CD4-positive, CD25-positive, alpha-beta regulatory T cell (primary cell): ENCODE measurements around the gene BCR. TPM values are rescaled to one million over a fixed set of nuclear protein-coding genes. Genes with fewer than 3 reads are reported as not detected.
"Not testable (repeated sequence)": the region's sequence is repeated elsewhere in the genome, so short reads cannot be mapped to it uniquely, and the experiment has no call there.

ENCODE experiments used
- ATAC-seq, 2 donors: fragments of 150-1000 bp; cut with Tn5 transposase; one replicate each; pipeline ENCODE4 v1.10.0; 2021; ENCODE audit warnings: low read depth in 2 of 2, moderate number of reproducible peaks in 2 of 2, moderate library complexity in 1 of 2
- DNase-seq, 3 donors: peaks; one replicate each; pipeline versions ENCODE4 v3.0.0 to v3.0.0-alpha.2; 2012 to 2022; ENCODE audit warnings: mixed read lengths in 1 of 3
- H3K27ac ChIP-seq: one replicate; pipeline ENCODE4 v1.7.0; 2013; ENCODE audit warnings: mild to moderate bottlenecking, low read length; ENCODE audit not compliant: insufficient read depth, poor library complexity, severe bottlenecking
- H3K27me3 ChIP-seq: one replicate; pipeline ENCODE4 v1.7.0; 2013; ENCODE audit warnings: low read length; ENCODE audit not compliant: control insufficient read depth, insufficient read depth
- H3K36me3 ChIP-seq: one replicate; pipeline ENCODE4 v1.7.0; 2013; ENCODE audit warnings: mild to moderate bottlenecking, low read length, moderate library complexity; ENCODE audit not compliant: control insufficient read depth, insufficient read depth
- H3K4me1 ChIP-seq: 2 replicates; pipeline ENCODE4 v1.7.0; 2013; ENCODE audit warnings: mild to moderate bottlenecking, low read length; ENCODE audit not compliant: insufficient read depth, control insufficient read depth, poor library complexity, severe bottlenecking
- H3K4me3 ChIP-seq: one replicate; pipeline ENCODE4 v1.7.0; 2013; ENCODE audit warnings: low read depth, mild to moderate bottlenecking, low read length, moderate library complexity
- H3K9me3 ChIP-seq, 2 experiments: 1 replicate in 1 of 2; 2 replicates in 1 of 2; pipeline ENCODE4 v1.7.0; 2013; ENCODE audit warnings: low read length in 2 of 2, mild to moderate bottlenecking in 1 of 2, moderate library complexity in 1 of 2; ENCODE audit not compliant: control insufficient read depth in 2 of 2
- H3K27ac Mint-ChIP-seq, 3 donors: one replicate each; pipeline ENCODE4 v1.8.0; 2020 to 2022; ENCODE audit warnings: mild to moderate bottlenecking in 3 of 3, mixed read lengths in 3 of 3, moderate library complexity in 2 of 3
- H3K27me3 Mint-ChIP-seq: one replicate; pipeline ENCODE4 v1.8.0; 2022; ENCODE audit warnings: mild to moderate bottlenecking, mixed read lengths
- H3K36me3 Mint-ChIP-seq: one replicate; pipeline ENCODE4 v1.8.0; 2020; ENCODE audit warnings: mixed read lengths
- H3K4me1 Mint-ChIP-seq, 4 donors: one replicate each; pipeline ENCODE4 v1.8.0; 2020 to 2022; ENCODE audit warnings: mixed read lengths in 4 of 4, mild to moderate bottlenecking in 1 of 4
- H3K4me3 Mint-ChIP-seq, 4 donors: one replicate each; pipeline ENCODE4 v1.8.0; 2020 to 2022; ENCODE audit warnings: mild to moderate bottlenecking in 4 of 4, mixed read lengths in 4 of 4, moderate library complexity in 3 of 4
- H3K9me3 Mint-ChIP-seq, 7 donors: one replicate each; pipeline ENCODE4 v1.8.0; 2020 to 2022; ENCODE audit warnings: mixed read lengths in 7 of 7, mild to moderate bottlenecking in 3 of 7, moderate library complexity in 2 of 7
- polyA plus RNA-seq, 4 donors: library from polyadenylated mRNA; unstranded; fragments of 300-500 nt; fragmentation: Illumina TruSeq; gene quantifications; one replicate each; pipeline ENCODE4 v1.2.3, GENCODE V29; 2021
- total RNA-seq: library from RNA; stranded (reverse); gene quantifications from one replicate; pipeline ENCODE4 v1.2.3, GENCODE V29; 2022

BCR gene
- total and polyA plus RNA-seq, 5 donors from 2014 or later, result 2.6 to 66.3 (median 2.8) TPM

DNA sequence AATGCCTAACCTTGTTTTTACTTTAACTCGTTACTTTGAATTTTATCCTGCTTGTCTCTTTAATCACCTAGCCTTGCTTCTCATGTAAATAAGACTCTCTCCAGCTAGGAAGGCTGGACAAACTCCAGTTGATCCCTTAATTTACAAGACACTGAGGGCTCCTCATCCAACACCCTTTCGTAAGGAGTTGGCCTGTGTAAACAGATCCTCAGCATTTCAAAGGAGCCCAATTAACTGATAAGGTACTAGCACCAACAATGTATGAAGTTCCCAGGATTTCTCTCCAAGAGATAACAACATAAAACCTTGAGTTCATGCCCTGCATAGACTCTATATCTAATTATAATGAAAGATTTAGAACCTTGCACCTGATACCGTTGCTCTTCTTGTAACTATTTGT, 186.9 kb downstream of the BCR start:
- not testable (repeated sequence) for ATAC-seq, H3K9me3 ChIP-seq, H3K27ac ChIP-seq, H3K27me3 ChIP-seq, H3K36me3 ChIP-seq, H3K4me1 Mint-ChIP-seq, H3K4me3 Mint-ChIP-seq, H3K36me3 Mint-ChIP-seq, H3K4me1 ChIP-seq, DNase-seq, H3K4me3 ChIP-seq, H3K9me3 Mint-ChIP-seq, H3K27ac Mint-ChIP-seq
- H3K27me3 Mint-ChIP-seq, result peaks cover 41% of the 10 kb centered on the region

Other genes starting within 250 kb of the BCR start
- gene GNAZ, start 110.0 kb upstream of the BCR start, total RNA-seq, result 3.6 TPM
- gene GNAZ, start 110.0 kb upstream of the BCR start, polyA plus RNA-seq, result under 1 TPM in 2 of 4 donors, not detected in 2; 0.05 to 0.06 TPM
- gene RSPH14, start 38.5 kb upstream of the BCR start, total RNA-seq, result not detected
- gene RSPH14, start 38.5 kb upstream of the BCR start, polyA plus RNA-seq, result under 1 TPM in 2 of 4 donors, not detected in 2; 0.15 to 0.29 TPM
- gene RAB36, start 35.0 kb upstream of the BCR start, total RNA-seq, result 0.17 TPM
- gene RAB36, start 35.0 kb upstream of the BCR start, polyA plus RNA-seq, result under 1 TPM in 3 of 4 donors, not detected in 1; 0.42 to 0.61 (median 0.56) TPM